Glutamatergic neuron (in vitro differentiated cells): ENCODE results near the gene MRAP. TPM values are rescaled to one million over a fixed set of nuclear protein-coding genes. Genes with fewer than 3 reads are reported as not detected.
"Not testable (repeated sequence)": the region's sequence is repeated elsewhere in the genome, so short reads cannot be mapped to it uniquely, and the experiment has no call there.

ENCODE experiments used
- DNase-seq: peaks from one replicate; pipeline ENCODE4 v3.0.0; 2022
- H3K27ac Mint-ChIP-seq: one replicate; pipeline ENCODE4 v1.8.0; 2020; ENCODE audit warnings: mild to moderate bottlenecking, mixed read lengths, inconsistent platforms; ENCODE audit not compliant: unreplicated experiment
- H3K27me3 Mint-ChIP-seq: one replicate; pipeline ENCODE4 v1.8.0; 2020; ENCODE audit warnings: mild to moderate bottlenecking, moderate library complexity, mixed read lengths, inconsistent platforms; ENCODE audit not compliant: unreplicated experiment
- H3K36me3 Mint-ChIP-seq: one replicate; pipeline ENCODE4 v1.8.0; 2020; ENCODE audit warnings: mild to moderate bottlenecking, mixed read lengths, inconsistent platforms; ENCODE audit not compliant: unreplicated experiment
- H3K4me1 Mint-ChIP-seq: one replicate; pipeline ENCODE4 v1.8.0; 2020; ENCODE audit warnings: mild to moderate bottlenecking, low read depth, mixed read lengths, inconsistent platforms; ENCODE audit not compliant: unreplicated experiment
- H3K4me3 Mint-ChIP-seq: one replicate; pipeline ENCODE4 v1.8.0; 2020; ENCODE audit warnings: mild to moderate bottlenecking, mixed read lengths, inconsistent platforms; ENCODE audit not compliant: unreplicated experiment
- H3K9me3 Mint-ChIP-seq: one replicate; pipeline ENCODE4 v1.8.0; 2020; ENCODE audit warnings: mild to moderate bottlenecking, moderate library complexity, mixed read lengths, inconsistent platforms; ENCODE audit not compliant: unreplicated experiment
- CTCF ChIP-seq: fragments of 200-600 bp; sonication (generic); IDR thresholded peaks from one replicate; pipeline ENCODE4 v1.5.0; 2021; ENCODE audit not compliant: partially characterized antibody, unreplicated experiment
- total RNA-seq: library from RNA; stranded (reverse); fragmentation: NEBNext Ultra II Directional; extraction: Animal tissue kit (Norgen Biotek cat#: 25700); gene quantifications from one replicate; pipeline ENCODE4 v1.2.1, GENCODE V29; 2021; ENCODE audit not compliant: unreplicated experiment

Gene MRAP
- total RNA-seq, 1 donor from 2014 or later = not detected

GRCh38 chr21:32256873-32257620, 41.6 kb upstream of the MRAP start:
- H3K4me1 Mint-ChIP-seq = peaks cover 18% of the 10 kb centered on the region
- no peaks in the 10 kb centered on the region for H3K27me3 Mint-ChIP-seq
- no peaks in the 10 kb centered on the region for H3K9me3 Mint-ChIP-seq
- H3K4me3 Mint-ChIP-seq = peak overlapping the region; percentile 8
- no peaks in the 10 kb centered on the region for H3K36me3 Mint-ChIP-seq
- peak; percentile 34 for DNase-seq
- H3K27ac Mint-ChIP-seq = no peak overlapping the region
- no peak for TF ChIP-seq CTCF

- Mint-ChIP-seq H3K36me3 (no peaks in the 10 kb centered on the region), H3K4me3 (no peak overlapping the region), H3K4me1 (peaks cover 15% of the 10 kb centered on the region), H3K27ac (no peak overlapping the region), H3K27me3 (no peaks in the 10 kb centered on the region), H3K9me3 (no peaks in the 10 kb centered on the region)
- DNase-seq = peak; percentile 76
- TF ChIP-seq CTCF = peak; percentile 82
Measured at GRCh38 chr21:32257962-32258785, 40.5 kb upstream of the MRAP start.

GRCh38 chr21:32258786-32259048, 39.9 kb upstream of the MRAP start:
- not testable (repeated sequence) for H3K27ac Mint-ChIP-seq, H3K36me3 Mint-ChIP-seq, H3K27me3 Mint-ChIP-seq, DNase-seq, H3K4me3 Mint-ChIP-seq, H3K9me3 Mint-ChIP-seq
- H3K4me1 Mint-ChIP-seq = peaks cover 15% of the 10 kb centered on the region

GRCh38 chr21:32260130-32260529, 38.5 kb upstream of the MRAP start:
- no peak for DNase-seq
- no peaks in the 10 kb centered on the region for H3K27me3 Mint-ChIP-seq
- no peaks in the 10 kb centered on the region for H3K9me3 Mint-ChIP-seq
- H3K4me3 Mint-ChIP-seq = no peak overlapping the region
- H3K4me1 Mint-ChIP-seq = peaks cover 15% of the 10 kb centered on the region
- TF ChIP-seq CTCF = no peak
- no peak overlapping the region for H3K27ac Mint-ChIP-seq
- H3K36me3 Mint-ChIP-seq = no peaks in the 10 kb centered on the region

- Mint-ChIP-seq H3K27ac (no peak overlapping the region), H3K9me3 (no peaks in the 10 kb centered on the region), H3K27me3 (no peaks in the 10 kb centered on the region), H3K4me1 (peaks cover 2% of the 10 kb centered on the region), H3K36me3 (no peaks in the 10 kb centered on the region), H3K4me3 (no peak overlapping the region)
- no peak for TF ChIP-seq CTCF
- no peak for DNase-seq
Measured at GRCh38 chr21:32261929-32262328, 36.7 kb upstream of the MRAP start.

GRCh38 chr21:32265321-32265720, 33.3 kb upstream of the MRAP start:
- not testable (repeated sequence) for H3K4me1 Mint-ChIP-seq, H3K9me3 Mint-ChIP-seq, H3K27me3 Mint-ChIP-seq, H3K4me3 Mint-ChIP-seq, H3K27ac Mint-ChIP-seq, DNase-seq, H3K36me3 Mint-ChIP-seq
